ENCODE measurements around the gene SLC25A46. TPM values are rescaled to one million over a fixed set of nuclear protein-coding genes. Genes with fewer than 3 reads are reported as not detected.
"Not testable (repeated sequence)": the region's sequence is repeated elsewhere in the genome, so short reads cannot be mapped to it uniquely, and the experiment has no call there.

SLC25A46 gene
- 53.6 and 54.9 TPM in 2 replicates for total RNA-seq

DNA sequence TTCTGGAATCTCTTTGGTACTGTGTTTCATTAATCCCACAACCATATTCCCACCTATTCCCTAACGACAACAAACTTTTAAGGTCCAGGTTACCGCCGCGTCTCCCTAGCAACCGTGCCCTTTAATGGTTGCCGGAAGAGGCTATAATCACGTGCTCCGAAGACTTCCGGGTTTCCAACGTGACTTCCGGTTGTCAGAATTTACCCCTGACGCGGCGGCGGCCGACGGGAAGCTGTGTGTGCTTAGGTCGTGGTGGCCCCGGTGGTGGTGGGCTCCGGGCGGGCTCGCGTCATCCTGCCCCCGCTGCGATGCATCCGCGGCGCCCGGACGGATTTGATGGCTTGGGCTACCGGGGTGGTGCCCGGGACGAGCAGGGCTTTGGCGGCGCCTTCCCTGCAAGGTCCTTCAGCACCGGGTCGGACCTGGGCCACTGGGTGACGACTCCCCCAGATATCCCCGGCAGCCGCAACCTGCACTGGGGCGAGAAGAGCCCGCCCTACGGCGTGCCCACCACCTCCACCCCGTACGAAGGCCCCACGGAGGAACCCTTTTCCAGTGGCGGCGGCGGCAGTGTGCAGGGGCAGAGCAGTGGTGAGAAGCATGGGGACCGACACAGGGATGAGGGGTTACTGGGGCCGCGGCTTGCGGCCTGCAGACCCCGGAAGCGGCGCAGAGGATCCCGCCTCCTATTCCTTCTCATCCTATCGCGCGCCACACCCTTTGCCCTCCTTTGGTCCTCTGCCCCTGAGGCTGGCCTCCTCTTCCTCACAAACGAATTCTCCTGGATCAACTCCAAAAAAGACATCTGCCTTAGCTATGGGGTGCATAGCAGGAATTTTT, at the start of gene SLC25A46:
SLC25A46 (plus strand) TSS at position 196 of the 840 bp plus-strand sequence; CDS start at position 309, 113 bp downstream.
- H3K4me3 ChIP-seq (ENCODE audit: low read depth, low read length), result peak within 1 kb of the TSS; percentile 85
- H3K36me3 ChIP-seq (ENCODE audit: control insufficient read depth, insufficient read depth, low read length), result no peaks in the 10 kb centered on the region
- TF ChIP-seq, protein P1, sequence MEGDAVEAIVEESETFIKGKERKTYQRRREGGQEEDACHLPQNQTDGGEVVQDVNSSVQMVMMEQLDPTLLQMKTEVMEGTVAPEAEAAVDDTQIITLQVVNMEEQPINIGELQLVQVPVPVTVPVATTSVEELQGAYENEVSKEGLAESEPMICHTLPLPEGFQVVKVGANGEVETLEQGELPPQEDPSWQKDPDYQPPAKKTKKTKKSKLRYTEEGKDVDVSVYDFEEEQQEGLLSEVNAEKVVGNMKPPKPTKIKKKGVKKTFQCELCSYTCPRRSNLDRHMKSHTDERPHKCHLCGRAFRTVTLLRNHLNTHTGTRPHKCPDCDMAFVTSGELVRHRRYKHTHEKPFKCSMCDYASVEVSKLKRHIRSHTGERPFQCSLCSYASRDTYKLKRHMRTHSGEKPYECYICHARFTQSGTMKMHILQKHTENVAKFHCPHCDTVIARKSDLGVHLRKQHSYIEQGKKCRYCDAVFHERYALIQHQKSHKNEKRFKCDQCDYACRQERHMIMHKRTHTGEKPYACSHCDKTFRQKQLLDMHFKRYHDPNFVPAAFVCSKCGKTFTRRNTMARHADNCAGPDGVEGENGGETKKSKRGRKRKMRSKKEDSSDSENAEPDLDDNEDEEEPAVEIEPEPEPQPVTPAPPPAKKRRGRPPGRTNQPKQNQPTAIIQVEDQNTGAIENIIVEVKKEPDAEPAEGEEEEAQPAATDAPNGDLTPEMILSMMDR (IDR thresholded peaks at IDR 0.05; ENCODE audit: insufficient read depth, low read length, poor library complexity, severe bottlenecking), result no peak
- no peaks in the 10 kb centered on the region for H3K27me3 ChIP-seq (ENCODE audit: control insufficient read depth, insufficient read depth, low read length)
- peak; percentile 70 for DNase-seq (ENCODE audit: low read depth)

DNA sequence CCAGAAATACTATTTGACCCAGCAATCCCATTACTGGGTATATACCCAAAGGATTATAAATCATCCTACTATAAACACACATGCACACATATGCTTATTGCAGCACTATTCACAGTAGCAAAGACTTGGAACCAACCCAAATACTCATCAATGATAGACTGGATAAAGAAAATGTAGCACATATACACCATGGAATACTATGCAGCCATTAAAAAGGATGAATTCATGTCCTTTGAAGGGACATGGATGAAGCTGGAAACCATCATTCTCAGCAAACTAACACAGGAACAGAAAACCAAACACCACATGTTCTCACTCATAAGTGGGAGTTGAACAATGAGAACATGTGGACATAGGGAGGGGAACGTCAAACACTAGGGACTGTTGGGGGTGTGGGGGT, 48.2 kb upstream of the SLC25A46 start:
- H3K27me3 ChIP-seq (ENCODE audit: control insufficient read depth, insufficient read depth, low read length); H3K4me3 ChIP-seq (ENCODE audit: low read depth, low read length); DNase-seq (ENCODE audit: low read depth); H3K36me3 ChIP-seq (ENCODE audit: control insufficient read depth, insufficient read depth, low read length): not testable (repeated sequence)

DNA sequence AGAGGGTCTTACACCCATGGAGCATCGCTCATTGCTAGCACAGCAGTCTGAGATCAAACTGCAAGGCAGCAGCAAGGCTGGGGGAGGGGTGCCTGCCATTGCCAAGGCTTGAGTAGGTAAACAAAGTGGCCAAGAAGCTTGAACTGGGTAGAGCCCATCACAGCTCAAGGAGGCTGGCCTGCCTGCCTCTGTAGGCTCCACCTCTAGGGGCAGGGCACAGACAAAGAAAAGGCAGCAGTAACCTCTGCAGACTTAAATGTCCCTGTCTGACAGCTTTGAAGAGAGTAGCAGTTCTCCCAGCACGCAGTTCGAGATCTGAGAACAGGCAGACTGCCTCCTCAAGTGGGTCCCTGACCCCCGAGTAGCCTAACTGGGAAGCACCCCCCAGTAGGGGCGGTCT, 46.1 kb upstream of the SLC25A46 start:
- H3K4me3 ChIP-seq (ENCODE audit: low read depth, low read length); H3K36me3 ChIP-seq (ENCODE audit: control insufficient read depth, insufficient read depth, low read length); H3K27me3 ChIP-seq (ENCODE audit: control insufficient read depth, insufficient read depth, low read length): not testable (repeated sequence)

DNA sequence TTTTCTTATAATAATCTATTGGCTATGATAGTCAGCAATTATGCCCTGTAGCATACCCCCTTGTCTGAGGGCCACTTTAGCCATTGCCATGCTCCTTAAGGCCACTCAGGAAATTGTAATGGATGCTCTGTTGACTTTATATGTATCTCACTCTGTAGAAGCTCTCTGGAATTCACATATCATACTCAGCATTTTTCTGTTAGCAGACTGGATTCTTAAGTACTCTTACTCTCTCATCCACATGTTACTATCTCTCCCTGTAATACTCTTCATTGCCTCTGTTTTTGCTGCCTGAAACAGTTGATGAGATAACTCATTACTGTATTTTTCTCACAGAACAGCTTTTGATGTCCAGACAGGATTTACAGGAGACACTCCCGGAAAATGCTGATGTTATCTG, 36.5 kb upstream of the SLC25A46 start:
- H3K27me3 ChIP-seq (ENCODE audit: control insufficient read depth, insufficient read depth, low read length), result no peaks in the 10 kb centered on the region

More for the DNA sequence above, 46.1 kb upstream of the SLC25A46 start:
- not testable (repeated sequence) for DNase-seq (ENCODE audit: low read depth)

DNA sequence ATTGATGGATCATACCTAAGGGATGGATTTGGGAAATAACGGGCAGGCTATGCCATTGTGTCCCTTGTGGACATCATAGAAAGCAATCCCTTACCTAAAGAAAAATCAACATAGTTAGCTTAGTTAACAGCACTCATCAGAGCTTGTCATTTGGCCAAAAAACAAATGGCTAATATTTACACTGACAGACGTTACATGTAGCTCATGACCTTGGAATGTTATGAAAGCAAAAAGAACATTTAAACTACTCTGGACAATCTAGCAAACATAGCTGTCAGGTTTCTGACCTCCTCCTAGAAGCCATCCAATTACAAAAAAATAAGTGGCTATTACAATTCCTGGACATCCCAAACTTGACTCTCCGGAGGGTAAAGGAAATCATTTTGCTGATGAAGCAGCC, 36.1 kb upstream of the SLC25A46 start:
- no peak for DNase-seq (ENCODE audit: low read depth)
- TF ChIP-seq, protein P1 (IDR thresholded peaks at IDR 0.05; ENCODE audit: insufficient read depth, low read length, poor library complexity, severe bottlenecking), result no peak
- no peaks in the 10 kb centered on the region for H3K36me3 ChIP-seq (ENCODE audit: control insufficient read depth, insufficient read depth, low read length)
- no peaks in the 10 kb centered on the region for H3K27me3 ChIP-seq (ENCODE audit: control insufficient read depth, insufficient read depth, low read length)
- H3K4me3 ChIP-seq (ENCODE audit: low read depth, low read length), result no peak overlapping the region

More for the DNA sequence above, 36.5 kb upstream of the SLC25A46 start:
- DNase-seq (ENCODE audit: low read depth), result no peak
- Histone ChIP-seq H3K36me3 (ENCODE audit: control insufficient read depth, insufficient read depth, low read length) (no peaks in the 10 kb centered on the region), H3K4me3 (ENCODE audit: low read depth, low read length) (no peak overlapping the region)
- TF ChIP-seq, protein P1 (IDR thresholded peaks at IDR 0.05; ENCODE audit: insufficient read depth, low read length, poor library complexity, severe bottlenecking), result no peak

DNA sequence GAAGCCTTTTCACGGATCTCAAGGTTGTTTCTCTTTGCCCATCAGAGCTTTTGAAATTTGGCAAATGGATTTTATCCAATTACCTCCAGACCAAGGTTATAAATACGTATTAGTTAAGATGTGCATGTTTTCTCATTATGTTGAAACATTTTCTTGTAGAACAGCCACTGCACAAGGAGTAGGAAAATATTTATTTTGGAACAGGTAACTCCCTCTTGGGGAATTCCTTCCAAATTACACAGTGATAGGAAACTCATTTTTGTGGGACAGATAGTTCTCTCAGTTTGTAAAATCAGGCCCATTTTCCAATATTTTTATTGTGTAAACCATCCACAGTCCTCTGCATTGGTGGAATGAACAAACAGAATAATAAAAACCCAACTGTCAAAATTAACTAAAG, 35.3 kb upstream of the SLC25A46 start:
- H3K27me3 ChIP-seq (ENCODE audit: control insufficient read depth, insufficient read depth, low read length), result no peaks in the 10 kb centered on the region
- TF ChIP-seq, protein P1 (IDR thresholded peaks at IDR 0.05; ENCODE audit: insufficient read depth, low read length, poor library complexity, severe bottlenecking), result no peak
- no peak overlapping the region for H3K4me3 ChIP-seq (ENCODE audit: low read depth, low read length)
- H3K36me3 ChIP-seq (ENCODE audit: control insufficient read depth, insufficient read depth, low read length), result no peaks in the 10 kb centered on the region
- DNase-seq (ENCODE audit: low read depth), result no peak

DNA sequence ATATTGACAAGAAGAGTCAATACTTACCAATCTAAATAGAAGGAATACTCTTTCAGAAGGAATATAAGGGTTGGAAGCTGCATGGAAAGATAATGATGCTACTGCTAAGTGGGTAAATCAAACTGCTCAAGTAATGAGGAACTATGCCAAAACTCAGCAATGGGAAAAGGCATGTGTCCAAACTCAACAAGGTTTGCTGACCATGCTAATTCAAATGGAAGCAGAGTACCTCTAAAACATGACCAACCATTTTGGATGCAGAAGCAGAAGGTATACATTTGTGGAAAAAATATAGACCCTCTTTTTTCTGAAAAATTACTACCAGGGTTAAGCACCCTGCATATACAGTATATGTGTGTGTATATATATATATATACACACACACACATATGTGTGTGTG, 33.5 kb upstream of the SLC25A46 start:
- Histone ChIP-seq H3K4me3 (ENCODE audit: low read depth, low read length) (no peak overlapping the region), H3K36me3 (ENCODE audit: control insufficient read depth, insufficient read depth, low read length) (no peaks in the 10 kb centered on the region), H3K27me3 (ENCODE audit: control insufficient read depth, insufficient read depth, low read length) (no peaks in the 10 kb centered on the region)
- DNase-seq (ENCODE audit: low read depth), result no peak
- TF ChIP-seq, protein P1 (IDR thresholded peaks at IDR 0.05; ENCODE audit: insufficient read depth, low read length, poor library complexity, severe bottlenecking), result no peak
